AG04450 (cell line): ENCODE results near the gene SLIT3. TPM values are rescaled to one million over a fixed set of nuclear protein-coding genes. Genes with fewer than 3 reads are reported as not detected.

Experiments
- CTCF ChIA-PET: fragments of 300-600, 350-600 bp; formaldehyde crosslinking; extraction: SDS; loops from one replicate; lab custom pipeline; 2022; ENCODE audit warnings: antibody characterized with exemption, inconsistent platforms; lab: Charles Lee
- POLR2A ChIA-PET: fragments of 350-600 bp; formaldehyde crosslinking; extraction: SDS; loops from one replicate; lab custom pipeline; 2021; ENCODE audit warnings: antibody characterized with exemption, inconsistent platforms; lab: Yijun Ruan, JAX
- DNase-seq: peaks from one replicate; pipeline ENCODE4 v3.0.0-alpha.2; 2011; ENCODE audit warnings: low read depth, low spot score
- H3K27ac ChIP-seq: one replicate; pipeline ENCODE4 v1.5.1; 2012; ENCODE audit warnings: low read depth, low read length, control low read depth
- H3K27me3 ChIP-seq: one replicate; pipeline ENCODE4 v1.6.0; 2012; ENCODE audit warnings: low read length; ENCODE audit not compliant: control insufficient read depth, insufficient read depth
- H3K4me3 ChIP-seq: 2 replicates; pipeline ENCODE4 v1.5.1; 2011; ENCODE audit warnings: mild to moderate bottlenecking, low read depth, low read length, control low read depth
- H3K9me3 ChIP-seq: 2 replicates; pipeline ENCODE4 v1.5.1; 2012; ENCODE audit warnings: low read length; ENCODE audit not compliant: control insufficient read depth, insufficient read depth
- polyA plus RNA-seq: library from polyadenylated mRNA; depleted of rRNA; stranded (reverse); fragments of >200 nt; gene quantifications from 2 replicates; pipeline ENCODE4 v1.2.3, GENCODE V29; 2011
- TF ChIP-seq, protein P1 (sequence below): IDR thresholded peaks from 2 replicates; pipeline ENCODE4 v1.5.1; 2011; ENCODE audit warnings: low read depth, low read length, control low read depth, inconsistent platforms

SLIT3 gene
- polyA plus RNA-seq, 1 experiment, result 0.26 TPM

DNA sequence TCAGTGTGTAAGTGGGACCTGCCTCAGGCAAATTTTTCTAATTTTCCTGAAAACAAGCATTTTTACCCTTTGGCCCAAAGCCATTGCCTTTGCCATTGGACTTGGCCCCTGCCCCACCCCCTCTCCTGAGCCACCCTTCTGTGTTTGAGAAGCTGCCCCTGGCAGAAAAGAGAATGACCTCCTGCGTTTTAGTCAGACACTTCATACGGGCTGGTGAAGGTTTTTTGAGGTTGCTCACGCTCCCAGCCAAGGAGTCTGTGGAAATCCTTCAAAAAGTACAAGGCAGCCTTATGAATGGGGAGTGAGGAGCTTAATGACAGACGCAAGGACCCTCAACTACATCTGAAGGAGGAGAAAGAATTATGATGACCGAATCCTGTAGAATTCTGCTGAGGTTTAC is 308.9 kb downstream of the SLIT3 start:
- POLR2A ChIA-PET, result no interaction called here
- TF ChIP-seq, protein P1, sequence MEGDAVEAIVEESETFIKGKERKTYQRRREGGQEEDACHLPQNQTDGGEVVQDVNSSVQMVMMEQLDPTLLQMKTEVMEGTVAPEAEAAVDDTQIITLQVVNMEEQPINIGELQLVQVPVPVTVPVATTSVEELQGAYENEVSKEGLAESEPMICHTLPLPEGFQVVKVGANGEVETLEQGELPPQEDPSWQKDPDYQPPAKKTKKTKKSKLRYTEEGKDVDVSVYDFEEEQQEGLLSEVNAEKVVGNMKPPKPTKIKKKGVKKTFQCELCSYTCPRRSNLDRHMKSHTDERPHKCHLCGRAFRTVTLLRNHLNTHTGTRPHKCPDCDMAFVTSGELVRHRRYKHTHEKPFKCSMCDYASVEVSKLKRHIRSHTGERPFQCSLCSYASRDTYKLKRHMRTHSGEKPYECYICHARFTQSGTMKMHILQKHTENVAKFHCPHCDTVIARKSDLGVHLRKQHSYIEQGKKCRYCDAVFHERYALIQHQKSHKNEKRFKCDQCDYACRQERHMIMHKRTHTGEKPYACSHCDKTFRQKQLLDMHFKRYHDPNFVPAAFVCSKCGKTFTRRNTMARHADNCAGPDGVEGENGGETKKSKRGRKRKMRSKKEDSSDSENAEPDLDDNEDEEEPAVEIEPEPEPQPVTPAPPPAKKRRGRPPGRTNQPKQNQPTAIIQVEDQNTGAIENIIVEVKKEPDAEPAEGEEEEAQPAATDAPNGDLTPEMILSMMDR, result no peak
- H3K27me3 ChIP-seq, result peaks cover 3% of the 10 kb centered on the region
- no peaks in the 10 kb centered on the region for H3K9me3 ChIP-seq
- H3K27ac ChIP-seq, result no peak overlapping the region
- no peak overlapping the region for H3K4me3 ChIP-seq
- CTCF ChIA-PET, result interaction anchor here (0.6 kb wide), 1 partner anchor 199 kb away, joined by 3 read pairs; no protein-coding TSS in a partner anchor
- DNase-seq, result no peak

DNA sequence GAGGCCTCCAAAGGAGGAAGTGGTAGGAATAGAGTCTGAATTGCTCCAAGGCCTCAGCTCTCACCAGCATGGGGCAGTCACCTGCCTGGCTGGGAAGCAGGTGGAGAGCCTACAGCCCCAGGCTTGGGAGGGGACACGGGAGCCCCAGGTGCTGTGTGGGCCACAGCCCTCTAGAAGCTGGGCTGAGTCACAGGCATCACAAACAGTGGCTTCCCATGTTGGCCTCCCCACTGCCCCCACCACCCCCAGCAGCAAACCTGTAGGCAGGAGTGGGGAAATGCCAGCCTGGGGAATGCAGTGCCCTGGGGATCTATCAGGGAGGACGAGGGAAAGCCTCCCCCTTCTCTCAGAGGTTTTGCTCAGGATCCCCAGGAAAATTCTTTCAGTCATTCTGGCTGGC is 309.6 kb downstream of the SLIT3 start:
- ChIA-PET POLR2A (no interaction called here), CTCF (no interaction called here)
- Histone ChIP-seq H3K9me3 (no peaks in the 10 kb centered on the region), H3K27me3 (peaks cover 3% of the 10 kb centered on the region), H3K27ac (no peak overlapping the region), H3K4me3 (no peak overlapping the region)
- no peak for DNase-seq
- TF ChIP-seq, protein P1, result no peak

DNA sequence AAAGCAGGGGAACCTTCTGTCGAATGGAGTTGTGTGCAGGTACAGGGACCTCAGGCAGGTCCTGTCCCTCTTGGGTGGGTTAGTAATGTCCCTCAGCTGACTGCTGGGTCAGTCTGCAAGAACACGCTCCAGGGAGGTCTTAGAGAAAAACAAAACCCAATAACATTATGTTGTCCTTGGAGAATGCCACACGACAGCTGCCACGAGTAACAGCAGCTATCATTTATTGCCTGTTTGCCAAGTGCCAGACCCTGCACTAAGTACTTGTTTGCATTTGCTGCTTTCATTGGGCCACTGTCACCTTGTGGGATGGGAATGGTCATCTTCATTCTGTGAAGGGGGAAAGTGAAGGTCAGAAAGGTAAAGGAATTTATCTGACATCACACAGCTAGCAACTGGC is 310.3 kb downstream of the SLIT3 start:
- Histone ChIP-seq H3K27ac (no peak overlapping the region), H3K4me3 (no peak overlapping the region), H3K27me3 (peaks cover 3% of the 10 kb centered on the region), H3K9me3 (no peaks in the 10 kb centered on the region)
- DNase-seq, result no peak
- TF ChIP-seq, protein P1, result no peak
- ChIA-PET POLR2A (no interaction called here), CTCF (interaction anchor here (1.8 kb wide), 1 partner anchor 312 kb away, joined by 9 read pairs; no protein-coding TSS in a partner anchor)

DNA sequence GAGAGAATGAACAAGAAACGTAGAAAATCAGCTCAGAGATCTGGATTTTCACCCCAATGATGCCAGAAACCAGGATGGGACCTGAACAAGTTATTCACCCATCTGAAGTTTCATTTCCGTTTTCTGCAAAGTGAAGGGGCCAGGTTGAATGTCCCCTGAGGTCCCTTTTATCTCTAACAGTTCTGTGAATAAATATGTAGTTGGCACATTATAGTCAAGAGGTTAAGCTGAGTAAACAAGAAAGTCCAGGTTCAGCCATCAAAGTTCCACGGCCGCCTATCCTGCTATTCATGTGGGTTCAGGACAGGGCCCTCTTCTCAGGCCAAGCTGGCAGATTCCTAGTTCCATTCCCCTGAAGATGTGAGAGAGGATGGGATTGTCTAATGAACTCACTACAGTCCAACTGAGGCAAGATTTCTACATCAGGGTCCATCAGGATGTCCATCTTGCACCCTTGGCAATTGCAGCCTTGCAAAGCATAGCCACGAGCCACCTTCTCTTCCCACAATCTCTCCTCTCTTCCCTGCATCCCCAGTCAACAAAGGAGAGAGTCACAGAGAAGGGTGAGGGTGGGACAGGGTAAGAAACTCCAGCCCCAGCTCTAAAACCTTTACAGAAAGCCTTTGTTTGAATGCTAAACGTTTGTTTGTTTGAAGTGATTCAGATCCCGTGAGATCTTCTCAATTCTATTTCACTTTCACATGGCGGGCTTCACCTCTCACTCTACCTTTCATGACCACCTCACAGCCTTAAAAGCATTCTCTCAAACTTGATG is 311.0 kb downstream of the SLIT3 start:
- ChIA-PET POLR2A (no interaction called here), CTCF (interaction anchor here (0.7 to 3.2 kb wide), 5 partner anchors 15 to 558 kb away, joined by 3 to 35 read pairs (median 9); no protein-coding TSS in a partner anchor)
- Histone ChIP-seq H3K27ac (no peak overlapping the region), H3K4me3 (no peak overlapping the region), H3K27me3 (peaks cover 3% of the 10 kb centered on the region), H3K9me3 (no peaks in the 10 kb centered on the region)
- TF ChIP-seq, protein P1, result no peak
- DNase-seq, result no peak

DNA sequence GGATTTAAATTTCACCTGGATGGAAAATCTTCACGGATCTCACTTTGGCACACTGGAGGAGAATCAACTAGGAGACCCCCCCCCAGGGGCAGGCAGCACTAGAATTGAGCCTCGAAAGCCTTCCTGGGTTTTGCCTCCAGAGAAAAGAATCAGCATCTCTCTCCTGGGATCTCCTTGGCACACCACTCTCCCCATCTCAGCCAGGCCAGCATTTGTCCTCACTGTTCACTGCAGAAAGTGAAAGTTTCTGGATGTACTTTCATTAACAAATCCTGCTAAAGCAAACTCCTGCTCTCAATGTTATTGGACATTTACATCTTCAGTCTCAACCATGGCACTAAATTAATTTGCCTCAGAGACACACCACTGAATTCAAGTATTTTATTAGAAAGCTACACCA is 312.2 kb downstream of the SLIT3 start:
- no peak for DNase-seq
- peaks cover 3% of the 10 kb centered on the region for H3K27me3 ChIP-seq
- H3K4me3 ChIP-seq, result no peak overlapping the region
- no peak overlapping the region for H3K27ac ChIP-seq
- ChIA-PET CTCF (interaction anchor here (0.6 to 3.7 kb wide), 11 partner anchors 11 to 618 kb away, joined by 3 to 93 read pairs (median 9); partner anchors contain the start of genes SLIT3 and SPDL1), POLR2A (no interaction called here)
- TF ChIP-seq, protein P1, result no peak
- no peaks in the 10 kb centered on the region for H3K9me3 ChIP-seq
